ENCODE results near the gene PNPO.
"Not testable (repeated sequence)": the region's sequence is repeated elsewhere in the genome, so short reads cannot be mapped to it uniquely, and the experiment has no call there.

DNA sequence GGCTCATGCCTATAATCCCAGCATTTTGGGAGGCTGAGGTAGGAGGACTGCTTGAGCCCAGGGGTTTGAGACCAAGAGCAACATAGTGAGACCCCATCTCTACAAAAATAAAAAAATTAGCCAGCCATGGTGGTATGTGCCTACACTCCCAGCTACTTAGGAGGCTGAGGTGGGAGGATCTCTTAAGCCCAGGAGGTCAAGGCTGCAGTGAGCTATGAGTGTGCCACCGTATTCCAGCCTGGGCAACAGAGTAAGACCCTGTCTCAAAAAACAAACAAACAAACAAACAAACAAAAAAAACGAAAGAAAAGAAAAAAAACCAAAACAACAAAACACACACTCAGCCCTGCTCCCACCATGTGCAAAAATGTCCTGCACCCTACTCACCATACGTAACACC is 5.9 kb upstream of the PNPO start:
- TF ChIP-seq CTCF (conservative IDR thresholded peaks at IDR 0.05; ENCODE audit: low read depth, low read length); EZH2 (IDR thresholded peaks at IDR 0.05; ENCODE audit: low read length, unreplicated experiment); EZH2phosphoT487 (IDR thresholded peaks at IDR 0.05; ENCODE audit: borderline replicate concordance, low read length): not testable (repeated sequence)

Measured in PC-3 (cell line).